Umbilical cord (tissue), 2 donors: ENCODE results near the gene MRPL40. TPM values are rescaled to one million over a fixed set of nuclear protein-coding genes. Genes with fewer than 3 reads are reported as not detected.
"Not testable (repeated sequence)": the region's sequence is repeated elsewhere in the genome, so short reads cannot be mapped to it uniquely, and the experiment has no call there.

ENCODE experiments used
- DNase-seq: peaks from one replicate; pipeline ENCODE4 v3.0.0-alpha.2; 2015; ENCODE audit warnings: low spot score
- total RNA-seq: library from RNA; depleted of rRNA; stranded (reverse); fragments of >200 nt; gene quantifications from one replicate; pipeline ENCODE4 v1.2.3, GENCODE V29; 2014; ENCODE audit warnings: low replicate concordance; ENCODE audit not compliant: insufficient read depth

The MRPL40 gene
- total RNA-seq, 1 donor from 2014 or later = 32.7 TPM

DNA sequence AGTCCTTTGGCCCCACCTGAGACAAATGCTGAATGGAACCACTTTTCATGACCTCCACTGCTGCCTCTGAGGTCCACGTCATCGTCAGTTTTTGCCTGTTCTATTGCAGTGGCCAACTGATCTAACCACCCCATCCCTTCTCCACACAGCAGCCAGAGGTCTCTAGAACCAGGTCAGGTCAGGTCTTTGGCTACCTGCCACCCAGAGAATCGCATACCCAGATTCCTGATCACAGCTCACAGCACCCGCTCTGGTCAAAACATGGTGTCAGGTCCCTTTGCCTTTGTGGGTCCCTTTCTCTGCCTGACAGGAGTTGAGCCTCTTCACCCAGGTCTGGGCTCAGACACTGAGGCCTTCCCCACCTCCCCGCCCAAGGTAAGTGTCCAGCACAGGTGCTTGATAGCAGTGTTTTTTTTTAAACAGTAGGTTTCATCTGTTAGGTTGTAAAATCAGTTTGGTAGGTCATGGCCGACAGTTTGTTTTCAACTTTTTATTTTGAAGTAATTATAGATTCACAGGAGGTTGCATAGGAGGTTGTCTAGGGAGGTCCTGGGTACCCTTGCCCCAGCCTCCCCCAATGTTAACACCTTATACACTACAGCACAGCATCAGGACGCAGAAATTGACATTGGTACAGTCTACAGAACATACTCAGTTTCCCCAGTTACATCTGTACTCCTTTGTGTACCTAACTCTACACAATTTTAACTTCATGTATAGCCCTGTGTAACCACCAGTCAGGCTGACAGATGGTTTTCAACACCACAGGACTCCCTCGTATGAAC, 8.3 kb downstream of the MRPL40 start:
- DNase-seq = no peak

DNA sequence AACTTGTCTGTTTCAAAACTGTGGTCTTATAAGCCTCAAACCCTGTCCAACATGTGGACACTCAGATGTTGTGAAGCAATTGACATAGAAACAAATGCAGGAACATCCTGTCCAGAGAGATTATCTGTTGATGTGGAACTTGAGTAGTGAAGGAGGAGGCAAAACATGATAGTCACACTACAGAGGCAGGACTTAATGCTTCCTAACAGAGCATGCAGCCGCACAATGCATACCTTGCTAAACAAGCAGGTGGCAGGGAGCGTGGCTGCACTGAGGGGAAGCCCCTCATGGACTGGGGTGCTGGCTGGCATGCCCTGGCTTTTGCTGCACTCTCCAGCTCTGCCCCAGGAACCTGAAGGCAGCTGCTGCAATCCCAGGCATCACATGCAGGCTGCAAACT, 9.8 kb downstream of the MRPL40 start:
- no peak for DNase-seq

DNA sequence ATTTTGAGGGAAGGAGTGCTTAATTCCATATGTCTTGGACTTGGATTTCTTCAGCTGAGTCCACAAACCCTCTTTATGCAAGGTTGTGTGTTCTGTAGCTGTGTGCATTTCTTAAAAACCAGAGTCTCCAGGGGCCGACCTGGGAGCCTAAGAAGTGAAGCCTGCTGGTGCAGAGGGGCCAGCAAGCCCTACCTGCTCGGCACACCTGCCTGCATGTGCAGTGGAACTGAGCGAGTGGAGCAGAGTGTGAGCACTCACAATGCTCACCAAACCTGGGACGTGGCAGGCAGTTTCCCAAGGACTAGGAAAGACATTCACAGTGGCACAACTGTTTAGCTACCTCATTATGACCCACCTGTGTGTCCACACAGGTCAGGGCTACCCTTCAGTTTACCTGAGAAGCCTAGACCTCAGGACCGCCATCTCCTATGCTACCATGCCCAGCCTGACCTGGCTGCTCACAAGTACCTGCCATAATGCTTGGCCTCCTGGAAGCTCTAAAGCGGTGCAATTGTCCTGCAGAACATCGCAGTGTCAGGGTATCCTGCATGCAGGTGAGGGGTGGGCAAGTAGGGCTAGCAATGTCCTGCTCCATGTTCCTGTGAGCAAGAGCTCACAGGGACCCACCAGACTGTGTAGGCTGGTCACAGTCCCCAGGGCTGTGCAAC, 11.3 kb downstream of the MRPL40 start:
- DNase-seq = no peak

DNA sequence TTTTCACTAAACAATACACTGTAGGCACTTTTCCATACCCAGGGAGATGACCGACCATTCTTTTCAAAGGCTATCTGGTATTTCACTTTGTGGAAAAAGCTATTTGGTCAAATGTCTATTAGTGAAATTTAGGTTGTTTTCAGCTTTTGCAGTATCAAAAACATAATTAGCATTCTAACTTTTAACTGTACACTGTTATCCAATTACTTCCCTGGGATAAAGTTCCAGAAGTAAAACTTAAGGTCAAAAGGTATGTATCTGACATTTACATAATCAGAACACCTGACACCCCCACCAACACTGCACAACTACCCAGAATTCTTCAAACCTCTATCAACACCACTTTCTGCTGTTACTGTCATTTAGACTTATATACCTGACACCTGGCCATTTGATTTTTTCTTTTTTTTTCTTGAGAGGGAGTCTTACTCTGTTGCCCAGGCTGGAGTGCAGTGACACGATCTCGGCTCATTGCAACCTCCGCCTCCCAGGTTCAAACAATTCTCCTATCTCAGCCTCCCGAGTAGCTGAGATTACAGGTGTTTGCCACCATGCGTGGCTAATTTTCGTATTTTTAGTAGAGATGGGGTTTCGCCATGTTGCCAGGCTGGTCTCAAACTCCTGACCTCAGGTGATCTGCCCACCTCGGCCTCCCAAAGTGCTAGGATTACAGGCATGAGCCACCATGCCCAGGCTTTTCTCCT, 13.1 kb downstream of the MRPL40 start:
- not testable (repeated sequence) for DNase-seq

DNA sequence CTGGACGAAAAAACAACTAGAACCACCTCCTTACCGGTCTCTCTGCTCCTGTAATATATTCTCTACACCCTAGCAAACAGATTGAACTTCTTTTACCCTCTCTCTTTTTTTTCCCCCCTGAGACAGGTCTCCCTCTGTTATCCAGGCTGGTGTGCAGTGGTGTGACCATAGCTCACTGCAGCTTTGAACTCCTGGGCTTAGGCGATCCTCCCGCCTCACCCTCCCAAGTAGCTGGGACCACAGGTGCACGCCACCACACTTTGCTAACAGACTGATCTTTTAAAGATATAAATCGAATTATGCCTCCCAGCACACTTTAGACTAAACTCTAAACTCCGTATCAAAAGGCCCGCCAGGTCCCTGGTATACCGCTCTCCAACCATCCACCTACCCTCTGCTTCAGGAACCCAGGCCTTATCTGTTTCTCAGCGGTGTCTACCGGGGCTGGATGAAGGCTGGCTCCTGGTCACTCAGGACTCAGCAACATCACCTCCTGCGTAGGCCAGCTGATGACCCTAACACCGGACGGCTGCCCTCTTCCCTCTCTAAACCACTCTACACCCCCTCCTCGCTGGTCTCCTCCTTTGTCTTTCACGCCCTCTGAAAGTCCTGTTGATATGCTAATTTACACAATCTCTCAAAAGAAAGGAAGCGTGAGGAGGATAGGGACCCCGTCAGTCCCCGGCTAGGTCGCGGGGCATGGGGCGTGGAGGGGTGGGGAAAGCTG, 14.4 kb downstream of the MRPL40 start:
- no peak for DNase-seq

DNA sequence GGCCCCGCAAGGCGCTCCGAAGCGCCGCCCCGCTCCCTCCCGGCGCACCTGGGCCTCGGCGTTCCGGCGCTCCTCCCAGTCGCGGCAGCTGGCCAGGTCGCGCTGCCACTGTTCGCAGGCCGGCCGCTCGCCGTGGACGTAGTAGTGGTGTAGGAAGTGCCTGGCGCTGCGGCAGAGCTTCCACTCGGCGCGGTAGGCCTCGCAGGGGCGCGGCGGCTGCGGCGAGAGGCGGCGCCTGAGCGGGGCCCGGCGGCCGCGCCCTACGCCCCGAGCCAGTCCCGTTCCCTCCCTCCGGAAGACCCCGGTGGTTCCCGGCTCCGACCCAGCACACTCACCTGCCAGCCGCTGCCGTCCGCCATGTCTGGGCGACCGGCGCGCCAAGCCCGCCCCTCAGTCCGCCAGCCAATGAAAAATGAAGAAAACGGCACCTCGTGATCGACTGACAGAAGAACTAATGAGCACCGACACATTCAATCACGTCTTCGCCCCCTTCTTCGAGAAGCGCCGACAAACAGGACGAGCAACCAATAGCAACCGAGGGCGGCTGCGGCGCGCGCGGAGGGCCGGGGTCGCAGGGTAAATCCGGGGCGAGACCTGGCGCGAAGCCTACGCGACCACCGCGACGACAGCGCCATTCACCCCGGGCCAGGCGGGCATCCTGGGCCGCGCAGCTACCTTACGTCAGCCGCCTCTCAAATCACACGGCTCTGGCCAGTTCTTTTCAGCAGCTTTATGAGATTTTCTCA, 15.2 kb downstream of the MRPL40 start, which contains the start of gene C22orf39:
TSS of gene C22orf39 (minus strand) at position 382 of the 746 bp plus-strand sequence. CDS start at position 359, 23 bp downstream.
- DNase-seq = peak; percentile 97

DNA sequence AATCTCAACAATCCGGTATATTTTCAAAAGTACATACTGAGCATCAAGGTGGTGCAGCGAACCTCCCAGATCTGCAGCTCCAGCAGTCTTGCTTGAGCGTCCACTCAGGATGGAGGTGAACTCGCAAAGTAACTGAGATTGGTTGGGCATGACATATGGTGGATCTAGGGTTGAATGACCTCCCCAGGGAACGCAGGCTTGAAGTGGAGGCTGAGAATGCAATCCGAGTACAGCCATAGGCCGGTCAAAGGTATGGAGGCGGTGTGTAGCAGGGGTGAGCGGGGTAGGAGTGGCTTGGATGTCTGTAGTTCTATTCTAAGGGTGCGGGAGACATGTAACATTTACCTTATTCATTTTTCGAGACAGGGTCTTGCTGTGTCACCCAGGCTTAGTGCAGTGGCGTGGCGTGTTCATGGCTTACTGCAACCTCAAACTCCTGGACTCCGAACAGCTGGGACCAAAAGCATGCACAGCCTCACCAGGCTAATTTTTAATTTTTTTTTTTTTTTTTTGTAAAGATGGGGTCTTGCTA, 15.8 kb downstream of the MRPL40 start:
- DNase-seq = peak; percentile 64

DNA sequence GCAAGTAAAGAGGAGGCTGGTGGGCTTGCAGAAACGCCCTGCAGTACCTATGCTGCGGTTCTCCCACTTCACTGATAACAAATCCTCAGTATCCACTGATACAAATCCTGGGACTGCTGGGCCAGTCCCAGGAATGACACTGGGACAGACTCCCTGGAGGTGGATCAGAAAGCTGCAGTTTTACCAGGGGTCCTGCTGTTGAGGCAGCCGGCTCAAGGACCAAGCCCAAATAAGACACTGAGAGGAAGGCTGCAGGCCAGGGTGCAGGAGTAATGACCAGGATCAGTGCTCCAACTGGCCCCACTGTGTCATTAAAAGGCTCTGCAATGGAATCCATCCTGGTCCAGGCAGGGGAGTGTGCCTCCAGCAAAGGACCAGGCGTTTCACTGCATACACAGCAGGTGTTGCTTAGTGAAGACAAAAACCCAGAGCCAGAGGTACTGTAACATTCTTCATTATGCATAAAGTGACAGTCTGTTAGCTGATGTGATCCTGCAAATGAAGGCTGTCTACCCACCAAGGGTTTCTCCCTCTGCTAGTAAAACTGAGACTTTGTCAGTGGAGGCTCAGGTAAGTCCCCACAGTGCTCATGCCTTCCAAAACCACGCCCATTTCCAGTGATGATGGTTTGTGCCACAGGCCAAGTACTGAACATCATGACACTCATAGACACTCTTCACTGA, 16.5 kb downstream of the MRPL40 start:
- DNase-seq = no peak

DNA sequence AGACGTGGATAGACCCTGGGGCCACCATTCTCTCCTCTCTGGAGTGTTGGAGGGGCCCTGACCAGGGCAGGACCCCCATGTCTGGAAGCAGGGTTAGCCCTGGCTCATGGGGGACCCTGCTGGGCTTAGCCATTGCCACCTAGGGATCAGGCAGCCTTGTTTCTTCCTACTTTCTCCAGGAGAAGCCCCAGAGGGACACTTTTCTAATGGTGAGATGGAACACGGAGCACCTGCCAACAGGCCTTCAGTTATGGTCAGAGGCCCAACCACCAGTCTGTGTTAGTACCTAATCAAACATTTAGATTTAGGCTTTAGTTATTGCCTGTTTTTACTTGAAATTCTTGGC, 17.1 kb downstream of the MRPL40 start:
- DNase-seq = no peak

DNA sequence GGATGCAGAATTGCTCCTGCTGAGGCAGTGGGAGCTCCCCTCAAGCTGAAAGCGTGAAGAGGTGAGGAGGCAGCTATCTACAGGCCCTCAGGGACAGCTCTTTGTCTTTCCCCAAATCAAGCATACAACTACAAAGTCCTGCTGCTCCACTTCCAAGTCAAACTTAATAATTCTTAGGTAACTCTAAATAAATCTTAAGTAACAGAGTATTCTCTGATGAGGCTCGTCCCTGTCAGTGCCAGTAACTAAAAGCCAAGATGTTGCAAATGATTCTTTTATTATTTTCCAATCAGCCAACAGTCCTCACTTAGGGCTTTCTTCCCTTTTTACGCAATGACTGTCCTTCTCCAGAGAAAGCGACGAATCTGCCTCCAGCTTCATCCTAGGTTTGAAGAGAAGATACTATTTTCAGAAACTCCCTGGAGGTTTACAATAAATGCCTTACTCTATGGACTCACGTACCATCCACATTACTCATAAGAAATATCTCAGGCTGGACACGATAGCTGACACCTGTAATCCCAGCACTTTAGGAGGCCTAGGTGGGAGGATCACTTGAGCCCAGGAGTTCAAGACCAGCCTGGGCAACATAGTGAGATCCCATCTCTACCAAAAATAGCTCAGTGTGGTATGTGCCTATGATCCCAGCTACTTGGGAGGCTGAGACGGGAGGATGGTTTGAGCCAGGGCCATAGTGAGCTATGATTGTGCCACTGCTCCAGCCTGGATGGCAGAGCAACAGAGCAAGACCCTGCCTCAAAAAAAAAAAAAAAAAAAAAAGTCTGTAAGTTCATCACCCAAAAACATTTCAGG, 18.2 kb downstream of the MRPL40 start:
- no peak for DNase-seq

DNA sequence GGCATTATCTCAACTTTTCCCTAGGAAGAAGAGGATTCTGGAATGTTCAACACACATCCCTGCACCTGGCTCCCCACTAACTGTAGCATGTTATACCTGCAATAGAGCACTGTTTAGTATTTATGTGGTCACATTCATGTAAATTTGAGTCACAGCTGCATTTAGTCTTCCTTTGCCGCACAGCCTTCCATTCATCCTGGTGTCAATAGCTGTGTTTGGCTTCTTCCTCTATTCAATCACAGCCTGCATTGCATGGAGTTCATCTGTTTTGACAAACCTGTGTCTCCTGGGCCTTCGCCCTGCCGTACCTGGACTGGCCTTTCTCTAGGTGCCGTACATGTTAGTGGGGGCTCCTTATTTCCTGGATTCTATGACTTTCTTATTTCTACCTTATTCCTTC, 19.2 kb downstream of the MRPL40 start:
- DNase-seq = no peak

DNA sequence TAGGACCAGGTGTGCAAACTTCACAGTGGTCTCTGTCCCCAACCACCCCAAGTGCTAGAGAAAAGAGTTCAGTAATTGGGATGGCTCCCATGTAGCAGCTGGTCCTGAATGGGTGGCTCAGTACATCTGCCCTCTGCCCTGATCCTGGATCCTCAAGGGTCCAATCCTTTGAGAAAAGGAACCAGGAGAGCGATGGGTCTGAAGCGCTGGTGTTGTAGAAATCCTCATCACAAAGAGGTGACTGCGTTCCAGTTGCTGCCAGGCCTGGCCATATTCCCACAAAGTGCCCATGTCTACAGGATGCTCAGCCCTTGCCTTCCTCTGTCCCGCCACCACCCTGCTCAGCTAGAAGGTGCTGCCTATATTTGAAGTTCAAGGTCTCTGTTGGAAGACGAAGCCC, 21.4 kb downstream of the MRPL40 start:
- DNase-seq = no peak

DNA sequence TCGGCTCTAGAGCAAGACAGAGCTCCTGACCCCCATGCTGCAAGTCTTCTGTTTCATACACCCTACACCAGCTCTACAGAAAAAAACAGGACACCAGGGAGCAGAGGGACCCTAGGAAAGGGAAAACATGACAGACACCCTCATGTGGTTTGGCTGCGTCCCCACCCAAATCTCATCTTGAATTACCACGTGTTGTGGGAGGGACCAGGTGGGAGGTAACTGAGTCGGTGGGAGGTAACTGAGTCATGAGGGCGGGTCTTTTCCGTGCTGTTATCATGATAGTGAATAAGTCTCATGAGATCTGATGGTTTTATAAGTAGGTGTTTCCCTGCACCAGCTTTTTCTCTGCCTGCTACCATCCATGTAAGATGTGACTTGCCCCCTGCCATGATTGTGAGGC, 21.8 kb downstream of the MRPL40 start:
- no peak for DNase-seq

DNA sequence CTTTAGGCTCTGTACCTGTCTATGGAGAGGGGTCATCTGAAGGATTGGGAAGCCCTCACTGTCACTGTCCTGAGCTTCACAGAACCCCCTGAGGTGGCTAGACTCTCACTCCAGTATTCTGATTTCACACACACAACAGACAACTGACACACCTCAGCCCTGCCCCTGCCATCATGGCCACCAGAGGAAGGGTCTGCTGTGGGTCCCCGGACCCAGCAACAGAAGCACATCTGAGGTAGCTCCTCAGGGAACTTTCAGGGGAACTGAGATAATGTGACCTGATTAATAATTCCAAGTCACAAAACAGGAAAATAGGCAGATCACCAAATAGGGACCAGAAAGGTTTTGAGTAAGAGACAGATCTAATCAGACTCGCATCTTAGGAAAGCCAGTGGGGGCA, 22.7 kb downstream of the MRPL40 start:
- no peak for DNase-seq

DNA sequence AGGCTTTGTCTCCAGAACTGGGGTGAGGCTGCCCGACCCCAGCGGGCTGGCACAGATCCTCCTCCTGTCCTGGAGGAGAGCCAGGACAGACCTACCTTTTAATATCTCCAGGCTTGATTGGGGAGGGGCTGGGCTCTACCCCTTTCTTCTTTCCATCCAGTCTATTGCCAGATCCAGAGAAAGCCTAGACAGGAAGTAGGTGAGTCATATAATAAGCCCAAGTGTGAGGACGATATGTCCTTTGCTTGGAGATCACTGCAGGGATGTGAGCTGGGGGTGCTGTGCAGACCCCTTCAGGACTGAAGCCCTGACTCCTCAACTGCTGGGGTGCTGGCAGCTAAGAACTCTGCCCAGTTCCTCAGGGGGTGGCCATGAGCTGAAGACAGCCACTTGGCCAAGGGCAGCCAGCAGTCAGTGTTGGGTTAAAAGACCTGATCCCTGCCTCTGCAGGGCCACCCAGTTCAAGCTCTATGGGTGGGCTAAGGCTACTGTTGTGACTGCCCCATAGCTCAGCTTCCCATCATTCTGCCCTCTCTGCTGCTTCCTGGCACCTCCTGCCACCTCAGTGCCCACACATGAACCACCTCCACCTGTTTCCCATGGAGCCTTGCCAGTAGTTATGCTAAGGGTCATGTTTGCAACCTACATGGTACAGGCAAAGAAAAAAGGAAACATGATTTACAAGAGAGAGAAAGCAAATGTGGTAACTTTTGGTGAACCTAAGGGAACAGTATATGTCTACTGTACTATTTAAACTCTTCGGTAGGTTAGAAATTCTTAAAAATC, 23.4 kb downstream of the MRPL40 start:
- no peak for DNase-seq

DNA sequence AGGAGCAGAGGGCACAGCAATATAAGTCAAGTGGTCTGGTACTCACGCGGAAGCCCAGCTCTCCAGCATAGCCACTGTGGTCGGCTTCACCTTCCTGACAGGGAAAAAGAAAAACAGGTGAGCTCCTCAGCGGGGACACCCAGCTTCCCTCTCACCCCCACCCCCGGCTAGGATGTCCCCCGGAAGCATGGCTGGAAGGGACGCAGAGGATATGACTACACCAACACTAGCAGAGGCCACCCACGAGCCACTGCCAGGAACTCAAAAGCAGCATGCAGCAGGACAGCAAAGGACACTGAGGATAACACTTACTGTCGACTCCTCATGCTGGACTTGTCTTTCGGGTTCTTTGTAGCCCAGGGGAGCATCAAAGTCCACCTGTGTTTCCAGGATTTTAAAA, 24.2 kb downstream of the MRPL40 start:
- DNase-seq = no peak

DNA sequence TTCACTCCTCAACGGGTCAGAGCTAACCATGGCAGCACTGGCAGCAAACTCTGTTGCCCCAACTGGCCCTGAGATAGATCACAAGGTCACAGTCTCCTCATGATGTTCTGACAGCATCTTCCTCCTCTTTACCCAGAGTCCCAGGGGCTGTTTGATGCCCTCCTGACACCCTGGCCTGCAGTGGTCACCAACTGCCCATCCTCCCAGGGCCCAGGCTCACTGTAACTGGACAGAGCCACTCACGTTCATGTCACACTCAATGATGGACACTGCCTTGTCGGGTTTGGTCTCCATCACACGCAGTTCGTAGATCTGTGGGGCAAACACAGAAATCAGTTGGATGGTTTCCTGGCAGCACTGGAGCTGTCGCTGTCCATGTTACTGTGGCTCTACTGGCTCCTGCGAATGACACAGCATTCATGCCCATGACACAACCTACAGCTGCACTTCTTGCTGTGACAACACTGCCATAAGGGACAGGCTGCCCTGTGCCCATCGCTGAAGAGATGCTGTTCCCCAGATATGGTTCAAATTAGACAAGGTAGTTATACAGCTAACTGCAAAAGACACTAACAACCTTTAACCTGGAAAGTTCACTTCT, 25.6 kb downstream of the MRPL40 start:
- DNase-seq = no peak

DNA sequence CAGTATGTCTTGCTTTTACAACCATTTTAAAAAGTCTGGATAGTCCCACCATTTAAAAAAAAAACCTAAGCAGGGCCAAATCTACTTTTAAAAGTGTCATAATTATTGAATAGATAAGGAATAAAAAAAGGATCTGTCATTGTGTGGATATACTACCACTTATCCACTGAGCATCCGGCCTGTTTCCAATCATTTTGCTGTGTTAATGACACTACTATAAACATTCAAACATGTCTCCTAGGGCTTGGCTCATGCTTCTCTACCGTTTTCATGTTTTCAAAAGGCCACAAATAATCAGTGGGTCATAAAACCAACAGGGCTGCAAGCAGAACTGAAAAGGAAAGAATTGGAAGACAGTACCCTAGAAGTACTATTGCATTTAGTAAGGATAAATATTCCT, 27.7 kb downstream of the MRPL40 start:
- DNase-seq = no peak
